OCI-LY1 (cell line): ENCODE measurements around the gene GABRG3.

Source experiments
- H2AFZ ChIP-seq: fragments of 200-600 bp; sonication (generic), shearing (Covaris generic); 2 replicates; pipeline ENCODE4 v1.6.0; 2014; ENCODE audit warnings: antibody characterized with exemption, mild to moderate bottlenecking, low read length
- H3F3A ChIP-seq: fragments of 200-600 bp; sonication (generic), shearing (Covaris generic); 2 replicates; pipeline ENCODE4 v1.6.0; 2014; ENCODE audit warnings: mild to moderate bottlenecking, antibody characterized with exemption, low read length, moderate library complexity; ENCODE audit not compliant: insufficient read depth
- H3K27ac ChIP-seq: fragments of 200-600 bp; sonication (generic); 2 replicates; pipeline ENCODE4 v1.5.1; 2014; ENCODE audit warnings: low read length, mixed run types, mild to moderate bottlenecking, low read depth; ENCODE audit not compliant: poor library complexity, severe bottlenecking
- H3K27me3 ChIP-seq: fragments of 200-600 bp; sonication (generic); 2 replicates; pipeline ENCODE4 v1.6.0; 2014; ENCODE audit warnings: antibody characterized with exemption, mild to moderate bottlenecking, low read length, moderate library complexity; ENCODE audit not compliant: insufficient read depth
- H3K36me3 ChIP-seq: fragments of 200-600 bp; sonication (generic); 2 replicates; pipeline ENCODE4 v1.6.1; 2014; ENCODE audit warnings: mild to moderate bottlenecking, antibody characterized with exemption, low read length, moderate library complexity, mixed read lengths; ENCODE audit not compliant: insufficient read depth
- H3K4me1 ChIP-seq: fragments of 200-600 bp; sonication (generic); 2 replicates; pipeline ENCODE4 v1.5.1; 2014; ENCODE audit warnings: mild to moderate bottlenecking, low read length, moderate library complexity; ENCODE audit not compliant: insufficient read depth, severe bottlenecking
- H3K4me2 ChIP-seq: fragments of 200-600 bp; sonication (generic), shearing (Covaris generic); 2 replicates; pipeline ENCODE4 v1.6.1; 2014; ENCODE audit warnings: low read length
- H3K4me3 ChIP-seq: fragments of 200-600 bp; sonication (generic); 2 replicates; pipeline ENCODE4 v1.5.1; 2014; ENCODE audit warnings: low read length, low read depth, mild to moderate bottlenecking, mixed read lengths; ENCODE audit not compliant: poor library complexity, severe bottlenecking
- H3K79me2 ChIP-seq: fragments of 200-600 bp; shearing (Covaris generic); 2 replicates; pipeline ENCODE4 v1.6.1; 2016; ENCODE audit warnings: mixed run types, low read length, mixed read lengths; ENCODE audit not compliant: insufficient read depth
- H3K9ac ChIP-seq: fragments of 200-600 bp; sonication (generic), shearing (Covaris generic); 2 replicates; pipeline ENCODE4 v1.6.1; 2014; ENCODE audit warnings: mild to moderate bottlenecking, low read length, mixed read lengths
- H3K9me2 ChIP-seq: fragments of 200-600 bp; sonication (generic), shearing (Covaris generic); 2 replicates; pipeline ENCODE4 v1.6.1; 2014; ENCODE audit warnings: low read depth, mild to moderate bottlenecking, low read length, mixed read lengths
- H3K9me3 ChIP-seq: fragments of 200-600 bp; shearing (Covaris generic); 2 replicates; pipeline ENCODE4 v1.6.1; 2014; ENCODE audit warnings: low read length, mixed read lengths
- H4K20me1 ChIP-seq: fragments of 200-600 bp; sonication (generic), shearing (Covaris generic); 2 replicates; pipeline ENCODE4 v1.6.0; 2016; ENCODE audit warnings: mild to moderate bottlenecking, low read length; ENCODE audit not compliant: insufficient read depth
- EZH2 ChIP-seq: fragments of 200-600 bp; sonication (generic), shearing (Covaris generic); IDR thresholded peaks from 2 replicates; pipeline ENCODE4 v1.8.0; 2017; ENCODE audit warnings: borderline replicate concordance, mixed run types, mild to moderate bottlenecking, antibody characterized with exemption, low read length, moderate library complexity, mixed read lengths
- TF ChIP-seq, protein P1 (sequence below): fragments of 200-600 bp; sonication (generic), shearing (Covaris generic); IDR thresholded peaks from 2 replicates; pipeline ENCODE4 v1.5.1; 2017; ENCODE audit warnings: mild to moderate bottlenecking, antibody characterized with exemption, low read length, moderate library complexity, mixed read lengths

Gene GABRG3

DNA sequence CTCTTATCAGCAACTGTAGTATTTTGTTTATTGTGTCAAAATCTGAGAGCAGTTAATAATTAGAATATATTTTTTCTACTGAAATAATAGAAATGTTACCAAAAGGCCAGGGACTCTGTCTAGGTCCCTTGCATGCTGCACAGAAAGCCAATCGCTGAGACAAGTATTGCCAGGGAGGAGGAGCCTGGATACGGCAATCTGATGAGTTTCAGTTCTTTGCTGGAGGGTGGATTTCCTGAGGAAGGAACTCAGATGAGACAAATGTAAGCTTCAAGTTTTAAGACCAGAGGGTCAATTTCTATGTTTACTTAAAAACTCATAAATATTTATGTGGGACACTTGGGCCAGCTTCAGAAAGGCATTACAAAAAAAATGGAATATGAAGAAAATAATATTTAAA lies 252.2 kb downstream of the GABRG3 start:
- no peaks in the 10 kb centered on the region for H3K9me2 ChIP-seq
- no peaks in the 10 kb centered on the region for H3K36me3 ChIP-seq
- no peaks in the 10 kb centered on the region for H4K20me1 ChIP-seq
- H3K9ac ChIP-seq, result no peak overlapping the region
- no peaks in the 10 kb centered on the region for H3F3A ChIP-seq
- H3K9me3 ChIP-seq, result no peaks in the 10 kb centered on the region
- H3K4me3 ChIP-seq, result no peak overlapping the region
- H3K4me1 ChIP-seq, result no peaks in the 10 kb centered on the region
- no peak for TF ChIP-seq EZH2
- TF ChIP-seq, protein P1, sequence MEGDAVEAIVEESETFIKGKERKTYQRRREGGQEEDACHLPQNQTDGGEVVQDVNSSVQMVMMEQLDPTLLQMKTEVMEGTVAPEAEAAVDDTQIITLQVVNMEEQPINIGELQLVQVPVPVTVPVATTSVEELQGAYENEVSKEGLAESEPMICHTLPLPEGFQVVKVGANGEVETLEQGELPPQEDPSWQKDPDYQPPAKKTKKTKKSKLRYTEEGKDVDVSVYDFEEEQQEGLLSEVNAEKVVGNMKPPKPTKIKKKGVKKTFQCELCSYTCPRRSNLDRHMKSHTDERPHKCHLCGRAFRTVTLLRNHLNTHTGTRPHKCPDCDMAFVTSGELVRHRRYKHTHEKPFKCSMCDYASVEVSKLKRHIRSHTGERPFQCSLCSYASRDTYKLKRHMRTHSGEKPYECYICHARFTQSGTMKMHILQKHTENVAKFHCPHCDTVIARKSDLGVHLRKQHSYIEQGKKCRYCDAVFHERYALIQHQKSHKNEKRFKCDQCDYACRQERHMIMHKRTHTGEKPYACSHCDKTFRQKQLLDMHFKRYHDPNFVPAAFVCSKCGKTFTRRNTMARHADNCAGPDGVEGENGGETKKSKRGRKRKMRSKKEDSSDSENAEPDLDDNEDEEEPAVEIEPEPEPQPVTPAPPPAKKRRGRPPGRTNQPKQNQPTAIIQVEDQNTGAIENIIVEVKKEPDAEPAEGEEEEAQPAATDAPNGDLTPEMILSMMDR, result no peak
- no peak overlapping the region for H3K4me2 ChIP-seq
- no peaks in the 10 kb centered on the region for H3K79me2 ChIP-seq
- no peak overlapping the region for H3K27ac ChIP-seq
- no peaks in the 10 kb centered on the region for H3K27me3 ChIP-seq
- H2AFZ ChIP-seq, result no peak overlapping the region

DNA sequence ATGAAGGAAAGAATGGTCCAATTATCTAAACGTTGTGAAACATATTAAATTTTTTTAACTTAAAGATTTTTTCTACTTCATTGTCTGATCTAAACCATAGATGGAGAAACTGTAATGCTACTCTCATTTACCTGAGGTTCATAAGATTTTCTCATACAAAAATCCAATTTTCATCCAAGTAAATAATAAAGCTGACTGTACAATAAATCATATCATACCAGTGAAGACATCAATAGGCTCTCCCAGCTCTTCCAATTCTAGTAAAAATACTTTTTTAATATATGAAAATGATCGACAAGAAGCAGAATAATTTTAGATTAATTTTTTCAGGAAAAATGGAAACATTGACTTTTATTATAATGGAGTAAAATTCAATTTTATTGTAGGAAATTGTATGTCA lies 260.8 kb downstream of the GABRG3 start:
- Histone ChIP-seq H3K4me1 (no peaks in the 10 kb centered on the region), H3K4me3 (no peak overlapping the region)

DNA sequence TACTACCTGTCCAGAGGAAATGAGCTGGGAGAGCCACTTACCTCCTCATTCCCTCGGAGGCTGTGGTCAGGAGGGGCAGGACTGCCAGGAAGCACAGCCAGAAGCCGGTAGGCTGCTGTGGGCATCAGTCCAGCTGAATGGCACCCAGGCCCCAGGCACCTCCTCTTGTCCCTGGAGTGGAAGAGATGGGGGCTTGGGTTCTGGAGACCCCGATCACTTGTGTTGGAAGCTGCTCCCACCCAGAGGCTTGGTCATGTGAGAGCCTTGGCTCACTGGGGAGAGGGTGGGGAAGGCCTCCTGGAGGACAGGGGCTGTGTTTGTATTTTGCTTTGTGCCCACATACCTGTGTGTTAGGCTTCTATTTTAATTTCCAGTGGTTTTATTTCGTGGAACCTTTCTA lies 261.9 kb downstream of the GABRG3 start:
- Histone ChIP-seq H4K20me1 (no peaks in the 10 kb centered on the region), H3K9me3 (no peaks in the 10 kb centered on the region), H3F3A (no peaks in the 10 kb centered on the region), H2AFZ (no peak overlapping the region), H3K27me3 (no peaks in the 10 kb centered on the region), H3K79me2 (no peaks in the 10 kb centered on the region), H3K36me3 (no peaks in the 10 kb centered on the region), H3K9me2 (no peaks in the 10 kb centered on the region), H3K9ac (no peak overlapping the region), H3K27ac (no peak overlapping the region), H3K4me3 (no peak overlapping the region), H3K4me1 (no peaks in the 10 kb centered on the region), H3K4me2 (no peak overlapping the region)
- TF ChIP-seq EZH2, result no peak
- TF ChIP-seq, protein P1, result no peak

More for the DNA sequence above, 260.8 kb downstream of the GABRG3 start:
- Histone ChIP-seq H3K9me2 (no peaks in the 10 kb centered on the region), H3K27me3 (no peaks in the 10 kb centered on the region), H3K27ac (no peak overlapping the region), H4K20me1 (no peaks in the 10 kb centered on the region), H3K9ac (no peak overlapping the region), H3K79me2 (no peaks in the 10 kb centered on the region), H3K9me3 (no peaks in the 10 kb centered on the region), H2AFZ (no peak overlapping the region), H3K4me2 (no peak overlapping the region), H3K36me3 (no peaks in the 10 kb centered on the region), H3F3A (no peaks in the 10 kb centered on the region)
- TF ChIP-seq, protein P1, result no peak
- TF ChIP-seq EZH2, result no peak
